Activated CD8-positive, alpha-beta memory T cell treated with anti-CD3 and anti-CD28 coated beads, Interleukin-2, amount 50 U/mL, for 24 hours (primary cell): ENCODE data around the gene GRIK4.

ENCODE experiments used
- DNase-seq: peaks from one replicate; pipeline ENCODE4 v3.0.0-alpha.2; 2020; ENCODE audit errors: extremely low read depth

Gene GRIK4

DNA sequence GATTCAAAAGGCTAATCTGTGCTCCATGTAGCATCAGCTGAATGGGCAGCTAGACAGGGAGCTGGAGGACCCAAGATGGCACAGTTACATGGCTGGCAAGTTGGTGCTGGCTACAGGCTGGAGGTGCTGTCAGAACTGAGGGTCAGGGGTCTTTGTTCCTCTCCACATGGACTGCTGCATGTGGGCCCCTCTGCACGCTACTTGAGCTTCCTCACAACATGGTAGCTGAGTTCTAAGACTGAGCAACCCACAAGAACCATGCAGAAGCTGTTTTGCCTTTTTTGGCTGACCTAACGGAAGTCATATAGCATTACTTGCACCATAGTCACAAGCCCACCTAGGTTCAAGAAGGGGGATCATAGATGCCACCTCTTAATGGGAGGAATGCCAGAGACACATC lies 196.1 kb downstream of the GRIK4 start:
- DNase-seq: no peak

DNA sequence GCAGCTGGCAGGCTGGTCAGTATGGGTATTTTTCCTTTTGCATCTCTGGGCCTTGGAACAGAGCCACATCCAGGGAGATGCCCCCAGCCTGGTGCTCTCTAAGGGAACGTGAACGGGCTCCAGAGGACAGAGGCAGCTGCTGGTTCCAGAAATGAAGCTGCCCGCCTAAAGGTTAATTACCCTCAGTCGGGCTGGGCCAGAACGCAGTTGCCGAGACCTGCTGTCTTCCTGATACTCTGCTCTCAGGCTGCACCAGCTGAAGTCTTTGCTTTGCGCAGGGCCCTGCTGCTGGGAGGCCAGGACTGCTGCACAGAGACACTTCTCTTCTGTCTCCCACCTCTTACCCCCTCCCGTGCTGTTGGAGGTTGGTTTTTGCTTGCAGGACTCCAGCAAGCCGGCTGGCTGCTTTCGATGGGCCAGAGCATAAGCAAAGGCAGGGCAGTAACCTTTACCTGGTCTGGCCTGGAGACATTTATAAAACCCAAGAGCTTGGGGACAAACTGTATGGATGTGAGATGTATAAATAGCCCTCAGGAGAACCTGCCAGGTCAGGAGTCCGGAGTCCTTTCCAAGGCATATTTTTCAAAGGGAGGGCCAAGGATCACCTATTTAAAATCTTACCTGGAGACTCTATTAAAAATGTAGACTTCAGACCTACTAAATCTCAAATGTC lies 197.1 kb downstream of the GRIK4 start:
- DNase-seq: no peak

- DNase-seq: no peak
Observed at GRCh38 chr11:120709808-120710207, 198.3 kb downstream of the GRIK4 start.

DNA sequence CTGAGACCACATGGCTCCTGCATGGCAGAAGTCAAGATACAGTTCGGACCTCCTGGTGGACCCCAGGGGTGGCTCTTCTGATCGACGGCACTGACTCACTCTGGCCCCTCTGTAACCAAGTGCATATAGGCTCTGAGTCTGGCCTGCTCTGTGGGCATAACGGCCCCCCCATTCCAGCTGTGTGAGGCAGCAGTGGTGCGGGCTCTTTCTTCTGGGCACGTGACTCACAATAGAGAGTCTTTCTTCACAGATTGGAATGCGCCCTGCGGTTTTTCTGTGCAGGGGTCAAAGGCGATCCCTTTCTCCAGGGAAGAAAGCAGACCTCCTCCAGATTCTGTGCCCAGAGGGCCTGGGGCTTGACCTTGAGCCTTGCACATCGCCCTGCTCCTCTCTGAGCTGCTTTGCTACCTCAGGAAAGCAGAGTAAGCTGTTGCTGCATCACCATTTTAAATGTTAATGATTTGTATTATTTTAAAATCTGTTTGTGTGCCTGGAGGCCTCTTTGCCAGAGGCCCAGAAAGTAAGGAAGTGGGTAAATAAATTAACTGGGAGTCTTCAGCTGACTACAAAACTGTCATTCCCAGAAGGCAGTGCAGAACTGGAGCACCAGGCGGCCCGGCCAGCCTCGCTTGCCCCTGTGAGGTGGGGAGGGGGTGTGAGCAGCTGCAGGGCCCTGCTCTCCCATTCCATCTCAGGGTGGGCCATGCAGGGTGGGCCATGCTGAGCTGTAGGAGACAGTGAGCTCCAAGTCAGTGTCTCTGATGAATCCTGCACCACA lies 199.0 kb downstream of the GRIK4 start:
- no peak for DNase-seq

DNA sequence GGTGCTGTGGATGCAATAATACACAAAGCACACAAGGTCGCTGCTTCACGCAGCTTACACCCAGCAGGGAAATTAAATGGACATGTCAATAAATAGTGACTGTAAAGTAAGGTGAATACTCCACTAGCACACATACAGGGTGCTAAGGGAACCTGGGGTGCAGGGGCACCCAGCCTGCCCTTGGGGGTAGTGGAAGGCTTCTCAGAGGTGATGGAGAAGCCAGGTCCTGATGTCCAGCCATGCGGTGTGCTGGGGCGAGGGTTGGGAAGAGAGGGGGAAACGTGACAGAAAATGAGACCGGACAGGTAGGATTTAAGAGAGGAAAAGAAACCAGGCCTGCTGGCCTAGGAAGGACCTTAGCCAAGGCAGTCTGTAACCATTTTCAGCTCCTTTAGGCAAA lies 200.5 kb downstream of the GRIK4 start:
- DNase-seq: no peak

DNA sequence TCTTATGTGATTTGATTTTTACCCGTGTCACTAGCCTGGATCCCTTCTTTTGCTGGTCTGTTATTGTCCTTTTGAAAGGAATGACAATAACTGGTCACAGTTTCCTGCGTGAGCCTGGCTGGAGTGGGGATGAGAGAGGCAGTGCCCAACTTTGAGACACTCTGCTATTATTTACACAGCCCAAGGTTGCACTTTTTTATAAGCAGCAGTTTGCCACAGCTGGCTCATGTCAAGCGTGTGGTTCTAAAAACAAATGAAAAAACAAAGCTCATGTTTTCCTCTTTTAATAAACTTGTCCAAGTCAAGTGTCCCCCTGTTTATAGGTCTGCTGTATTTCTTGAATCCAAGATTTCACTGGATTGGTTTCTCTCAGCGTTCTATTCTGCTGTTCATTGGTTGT lies 201.3 kb downstream of the GRIK4 start:
- DNase-seq: no peak

- no peak for DNase-seq
Observed at GRCh38 chr11:120713296-120713695, 201.7 kb downstream of the GRIK4 start.

DNA sequence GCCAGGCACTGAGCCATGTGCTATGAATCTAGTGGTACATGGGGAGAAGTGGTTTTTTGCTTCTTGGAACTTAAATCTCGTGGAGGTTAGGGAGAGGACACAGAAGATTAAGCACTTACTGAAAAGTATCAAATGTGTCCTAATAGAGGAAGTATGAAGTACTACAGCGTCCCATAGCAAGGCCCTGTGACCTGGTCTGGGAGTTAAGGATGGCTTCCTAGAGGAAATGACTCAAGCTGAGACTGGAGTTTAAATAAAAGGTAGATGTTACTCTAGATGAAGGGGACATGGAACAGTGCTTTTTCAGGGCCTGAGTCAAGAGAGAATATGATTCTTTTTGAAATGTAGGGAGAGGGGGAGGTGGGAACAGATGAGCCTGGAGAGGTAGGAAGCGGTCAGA lies 202.9 kb downstream of the GRIK4 start:
- no peak for DNase-seq

GRCh38 chr11:120715239-120715638 lies 203.7 kb downstream of the GRIK4 start:
- DNase-seq: no peak

DNA sequence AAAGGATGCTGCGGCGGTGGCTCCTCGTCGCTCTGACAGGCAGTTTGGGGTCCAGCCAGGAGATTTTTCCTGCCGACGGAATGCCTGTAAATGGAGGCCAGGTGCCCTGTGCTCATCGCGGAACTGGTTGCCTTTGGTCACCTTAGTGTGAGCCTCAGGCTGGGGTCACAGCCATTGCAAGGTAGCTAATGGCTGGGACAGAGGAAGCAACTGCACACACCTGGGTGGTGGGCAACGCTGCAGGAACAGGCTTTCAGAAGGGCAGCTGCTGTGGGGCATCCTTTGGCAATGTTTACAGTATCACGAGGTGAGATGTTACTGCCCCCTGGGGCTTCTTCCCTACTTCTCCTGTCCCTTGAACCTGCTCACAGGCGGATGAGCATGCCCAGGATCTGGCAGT lies 205.5 kb downstream of the GRIK4 start:
- no peak for DNase-seq

- DNase-seq: no peak
Observed at GRCh38 chr11:120717623-120718022, 206.1 kb downstream of the GRIK4 start.

GRCh38 chr11:120718171-120718570 lies 206.6 kb downstream of the GRIK4 start:
- no peak for DNase-seq

DNA sequence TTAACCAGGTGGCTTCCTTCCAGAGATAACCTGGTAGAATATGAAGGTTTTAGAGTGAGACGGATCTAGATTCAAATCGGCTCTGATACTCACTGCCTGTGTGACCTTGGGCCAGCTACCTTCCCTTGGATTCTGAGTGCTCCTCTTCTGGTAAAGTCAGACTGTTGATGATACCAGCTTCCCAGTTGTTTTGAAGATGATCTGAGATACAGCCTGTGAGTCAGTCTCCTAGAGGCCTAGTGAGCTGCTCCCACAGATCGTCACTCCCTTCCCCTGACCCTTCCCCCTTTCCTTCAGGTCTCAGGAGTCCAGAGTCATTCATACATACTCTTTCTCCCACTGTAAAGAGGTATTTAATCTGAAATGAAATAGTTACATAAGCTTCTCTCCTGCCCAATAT lies 207.8 kb downstream of the GRIK4 start:
- DNase-seq: no peak

- no peak for DNase-seq
Observed at GRCh38 chr11:120720760-120721159, 209.2 kb downstream of the GRIK4 start.

DNA sequence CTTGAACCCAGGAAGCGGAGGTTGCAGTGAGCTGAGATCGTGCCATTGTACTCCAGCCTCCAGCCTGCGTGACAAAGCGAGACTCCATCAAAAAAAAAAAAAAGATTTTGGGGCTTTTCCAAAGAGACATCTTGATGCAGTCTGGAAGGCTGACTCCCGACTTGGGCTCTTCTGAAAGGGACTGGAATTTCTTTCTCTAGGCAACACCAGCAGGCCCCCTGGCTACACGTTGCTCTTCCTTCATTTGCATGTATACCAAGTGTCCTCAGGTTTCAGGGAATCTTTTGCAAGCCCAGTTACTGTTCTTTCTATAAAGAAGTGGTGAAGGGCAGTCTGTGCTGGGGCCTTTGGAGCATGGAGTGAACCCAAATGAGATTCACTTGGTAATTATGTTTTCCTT lies 211.0 kb downstream of the GRIK4 start:
- no peak for DNase-seq

DNA sequence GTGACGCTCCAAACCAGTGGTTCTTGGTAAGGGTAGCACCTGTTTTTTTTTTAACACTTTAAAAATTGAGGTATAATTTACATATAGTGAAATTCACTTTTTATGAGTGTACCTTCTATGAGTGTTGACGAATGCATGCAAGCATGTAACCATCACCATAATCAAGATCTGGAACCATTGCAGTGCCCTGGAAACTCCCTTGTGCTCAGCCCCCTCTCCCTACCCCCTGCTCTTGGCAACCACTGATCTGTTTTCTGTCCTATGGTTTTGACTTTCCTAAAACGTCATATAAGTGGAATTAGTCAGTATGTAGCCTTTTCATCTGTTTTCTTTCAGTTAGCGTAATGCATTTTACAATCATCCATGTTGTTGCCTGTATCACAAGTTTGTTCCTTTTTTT lies 212.2 kb downstream of the GRIK4 start:
- DNase-seq: no peak

- no peak for DNase-seq
Observed at GRCh38 chr11:120727752-120728151, 216.2 kb downstream of the GRIK4 start.

- no peak for DNase-seq
Observed at GRCh38 chr11:120735035-120735434, 223.5 kb downstream of the GRIK4 start.

DNA sequence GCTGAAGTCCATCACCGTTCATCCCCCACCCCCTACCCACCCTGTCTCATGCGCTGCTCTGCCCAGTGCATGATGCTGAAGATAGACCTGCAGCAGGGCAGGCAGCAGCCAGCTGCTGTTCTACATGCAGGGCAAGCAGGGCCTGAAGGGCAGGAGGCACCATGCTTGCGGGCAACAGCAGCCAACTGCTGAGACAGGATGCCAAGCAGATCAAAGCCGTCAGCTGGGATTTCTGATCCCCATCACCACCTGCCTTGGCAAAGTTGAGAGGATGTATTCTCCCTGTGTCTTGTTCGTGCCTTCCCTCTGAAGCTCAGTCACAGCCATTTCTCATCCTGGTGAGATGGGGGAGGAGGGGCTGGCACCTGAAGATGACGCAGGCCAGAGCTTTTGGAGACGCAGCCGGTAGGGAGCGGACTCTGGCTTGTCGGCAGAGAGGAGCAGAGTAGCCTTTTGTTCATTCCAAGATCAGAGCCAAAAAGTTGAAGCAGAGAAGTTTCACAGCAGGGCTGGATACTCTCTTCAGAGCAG lies 227.0 kb downstream of the GRIK4 start:
- DNase-seq: no peak

- DNase-seq: no peak
Observed at GRCh38 chr11:120739780-120740179, 228.2 kb downstream of the GRIK4 start.

DNA sequence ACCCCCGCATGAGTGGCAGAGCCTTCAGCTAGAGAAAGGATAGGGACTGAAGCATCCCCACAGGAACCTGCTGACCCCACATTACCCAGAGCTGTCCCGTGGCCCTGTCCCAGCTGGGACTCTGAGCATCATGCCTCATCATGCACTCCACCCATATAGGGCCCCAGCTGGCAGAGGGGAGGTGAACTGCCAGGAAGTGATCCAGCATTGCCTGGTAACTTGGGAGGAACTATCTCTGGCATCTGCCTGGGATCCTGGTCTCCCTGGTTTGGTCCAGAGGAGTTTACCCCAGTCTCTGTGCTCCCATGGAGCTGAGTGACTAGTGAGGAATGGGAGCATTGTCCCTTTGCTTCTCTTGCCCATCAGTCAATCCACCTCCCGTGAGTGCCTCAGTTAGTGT lies 228.8 kb downstream of the GRIK4 start:
- DNase-seq: no peak

DNA sequence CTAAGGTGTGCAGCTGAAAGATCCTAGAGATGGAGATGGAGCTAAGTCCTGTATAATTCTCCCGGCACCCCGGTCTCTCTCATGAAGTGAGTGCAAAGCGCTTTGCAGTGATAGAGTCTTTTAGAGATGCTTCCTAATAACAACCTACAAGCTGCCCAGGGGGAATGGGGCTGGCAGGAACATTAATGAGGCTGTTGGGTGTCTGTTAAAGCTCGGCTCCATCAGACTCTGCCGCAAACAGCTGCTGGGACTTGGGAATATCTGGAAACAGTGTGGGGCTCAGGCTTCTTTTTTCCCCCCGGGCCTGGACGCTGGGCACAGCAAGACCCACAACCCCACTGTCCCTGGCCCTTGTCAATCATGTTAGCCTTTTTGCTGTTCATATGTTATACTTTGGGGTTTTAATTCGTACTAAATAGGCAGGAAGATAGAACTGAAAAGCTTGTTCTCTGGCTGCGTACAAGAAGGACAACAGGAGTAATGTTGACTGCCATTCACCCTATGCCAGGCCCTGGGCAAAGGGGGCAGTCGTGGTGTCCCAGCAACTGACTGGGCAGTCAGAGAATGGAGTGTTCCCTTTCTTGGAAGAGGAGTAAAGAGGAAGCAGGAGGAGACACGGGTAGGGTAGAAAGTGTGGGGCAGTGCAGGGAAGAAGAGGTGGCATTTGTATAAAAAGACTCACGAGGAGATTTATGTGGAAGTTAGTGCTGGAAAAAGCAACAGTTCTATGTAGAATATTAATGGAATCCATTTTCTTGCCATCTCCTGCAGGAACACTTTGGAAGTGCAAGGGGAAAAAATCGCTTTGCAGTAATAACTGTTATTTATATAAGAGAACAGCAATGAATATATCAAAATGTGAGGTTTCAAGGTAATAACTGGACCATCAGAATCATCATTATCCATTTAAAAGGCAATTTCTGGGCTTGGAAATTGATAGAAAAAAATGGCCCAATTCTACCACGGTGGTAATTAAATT lies 232.8 kb downstream of the GRIK4 start:
- DNase-seq: no peak
